ENCODE data around the gene ZNF580. TPM values are rescaled to one million over a fixed set of nuclear protein-coding genes. Genes with fewer than 3 reads are reported as not detected.

Gene ZNF580
- total and polyA plus RNA-seq, 2 of the 8 experiments (the other 6 are each of a cell fraction or from before 2014, with no cell fraction given), result 12.0 to 24.6 TPM

DNA sequence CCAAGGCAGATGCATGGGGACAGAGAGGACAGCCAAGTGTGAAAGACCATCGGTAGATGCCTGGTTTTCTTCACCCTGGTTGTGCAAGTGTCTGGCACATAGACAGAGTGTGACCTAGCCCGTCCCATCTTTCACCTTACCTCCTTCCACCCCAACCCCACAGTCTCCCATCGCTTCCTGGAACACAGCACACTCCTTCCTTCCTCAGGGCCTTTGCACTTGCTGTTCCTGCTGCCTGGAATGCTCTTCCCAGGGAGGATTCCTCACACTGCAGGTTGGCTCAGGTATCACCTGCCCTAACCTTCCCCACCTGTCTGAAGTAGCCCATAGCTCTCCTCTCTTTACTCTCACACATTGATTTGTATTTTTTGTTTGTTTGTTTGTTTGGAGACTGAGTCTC is 44.5 kb upstream of the ZNF580 start (continued):
- TF ChIP-seq, protein P1, sequence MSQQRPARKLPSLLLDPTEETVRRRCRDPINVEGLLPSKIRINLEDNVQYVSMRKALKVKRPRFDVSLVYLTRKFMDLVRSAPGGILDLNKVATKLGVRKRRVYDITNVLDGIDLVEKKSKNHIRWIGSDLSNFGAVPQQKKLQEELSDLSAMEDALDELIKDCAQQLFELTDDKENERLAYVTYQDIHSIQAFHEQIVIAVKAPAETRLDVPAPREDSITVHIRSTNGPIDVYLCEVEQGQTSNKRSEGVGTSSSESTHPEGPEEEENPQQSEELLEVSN (IDR thresholded peaks at IDR 0.05), result no peak
- TF ChIP-seq, protein P2, sequence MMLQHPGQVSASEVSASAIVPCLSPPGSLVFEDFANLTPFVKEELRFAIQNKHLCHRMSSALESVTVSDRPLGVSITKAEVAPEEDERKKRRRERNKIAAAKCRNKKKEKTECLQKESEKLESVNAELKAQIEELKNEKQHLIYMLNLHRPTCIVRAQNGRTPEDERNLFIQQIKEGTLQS (IDR thresholded peaks at IDR 0.05; ENCODE audit: insufficient read depth, low read depth, low read length), result no peak
- TF ChIP-seq SUZ12 (IDR thresholded peaks at IDR 0.05; ENCODE audit: low read length), result no peak
- TF ChIP-seq, protein P3, sequence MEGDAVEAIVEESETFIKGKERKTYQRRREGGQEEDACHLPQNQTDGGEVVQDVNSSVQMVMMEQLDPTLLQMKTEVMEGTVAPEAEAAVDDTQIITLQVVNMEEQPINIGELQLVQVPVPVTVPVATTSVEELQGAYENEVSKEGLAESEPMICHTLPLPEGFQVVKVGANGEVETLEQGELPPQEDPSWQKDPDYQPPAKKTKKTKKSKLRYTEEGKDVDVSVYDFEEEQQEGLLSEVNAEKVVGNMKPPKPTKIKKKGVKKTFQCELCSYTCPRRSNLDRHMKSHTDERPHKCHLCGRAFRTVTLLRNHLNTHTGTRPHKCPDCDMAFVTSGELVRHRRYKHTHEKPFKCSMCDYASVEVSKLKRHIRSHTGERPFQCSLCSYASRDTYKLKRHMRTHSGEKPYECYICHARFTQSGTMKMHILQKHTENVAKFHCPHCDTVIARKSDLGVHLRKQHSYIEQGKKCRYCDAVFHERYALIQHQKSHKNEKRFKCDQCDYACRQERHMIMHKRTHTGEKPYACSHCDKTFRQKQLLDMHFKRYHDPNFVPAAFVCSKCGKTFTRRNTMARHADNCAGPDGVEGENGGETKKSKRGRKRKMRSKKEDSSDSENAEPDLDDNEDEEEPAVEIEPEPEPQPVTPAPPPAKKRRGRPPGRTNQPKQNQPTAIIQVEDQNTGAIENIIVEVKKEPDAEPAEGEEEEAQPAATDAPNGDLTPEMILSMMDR (IDR thresholded peaks at IDR 0.05; ENCODE audit: control extremely low read depth in 1 of 3, insufficient read depth in 1 of 3, low read depth in 1 of 3, low read length in 3 of 3), result no peak
- TF ChIP-seq JUND (IDR thresholded peaks at IDR 0.05; ENCODE audit: low read length), result no peak
- no peak for TF ChIP-seq KDM5A (IDR thresholded peaks at IDR 0.05; ENCODE audit: low read length)

All from H1 (cell line).